Omental fat pad (tissue), 4 donors: ENCODE data around the gene DPP6. TPM values are rescaled to one million over a fixed set of nuclear protein-coding genes. Genes with fewer than 3 reads are reported as not detected.

ENCODE experiments used
- ATAC-seq: fragments of 150-250 bp; one replicate; pipeline ENCODE4 v1.9.1; 2016; ENCODE audit warnings: mild to moderate bottlenecking, moderate library complexity; ENCODE audit not compliant: low FRiP score
- DNase-seq: peaks from one replicate; pipeline ENCODE4 v3.0.0-alpha.2; 2019; ENCODE audit warnings: low spot score
- total RNA-seq, 4 donors: library from RNA; depleted of rRNA; stranded (reverse); fragments of >200 nt; gene quantifications; one replicate each; pipeline ENCODE4 v1.1.0, GENCODE V29; 2016
- TF ChIP-seq, protein P1 (sequence below), 3 donors: fragments of 450-650 bp; IDR thresholded peaks; one replicate each; pipeline ENCODE4 v1.5.1; 2016 to 2017; ENCODE audit warnings: antibody characterized with exemption in 3 of 3, mild to moderate bottlenecking in 3 of 3, moderate library complexity in 2 of 3

Gene DPP6
- total RNA-seq, 4 donors from 2014 or later, result 0.13 to 1.8 (median 1.3) TPM

DNA sequence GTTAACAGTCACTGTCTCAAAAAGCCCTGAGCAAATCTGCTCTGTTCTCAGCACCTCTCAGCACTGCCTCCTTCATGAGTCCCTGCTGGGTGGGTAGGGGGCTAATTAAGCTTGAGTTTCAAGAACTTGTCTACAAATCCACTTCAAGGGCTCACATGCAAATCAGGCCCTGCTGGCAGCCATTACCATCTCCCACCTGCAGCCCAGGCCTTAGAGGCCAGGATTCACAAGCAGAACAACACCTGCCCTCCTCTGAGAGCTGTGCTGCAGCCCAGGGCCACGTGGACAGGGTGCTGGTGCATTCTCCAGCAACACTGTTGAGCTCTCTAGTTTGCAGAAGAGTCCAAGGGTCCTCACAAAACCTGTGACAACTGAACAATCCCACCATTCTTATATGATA lies 119.2 kb downstream of the DPP6 start:
- no peak for ATAC-seq
- DNase-seq, result no peak
- TF ChIP-seq, protein P1, sequence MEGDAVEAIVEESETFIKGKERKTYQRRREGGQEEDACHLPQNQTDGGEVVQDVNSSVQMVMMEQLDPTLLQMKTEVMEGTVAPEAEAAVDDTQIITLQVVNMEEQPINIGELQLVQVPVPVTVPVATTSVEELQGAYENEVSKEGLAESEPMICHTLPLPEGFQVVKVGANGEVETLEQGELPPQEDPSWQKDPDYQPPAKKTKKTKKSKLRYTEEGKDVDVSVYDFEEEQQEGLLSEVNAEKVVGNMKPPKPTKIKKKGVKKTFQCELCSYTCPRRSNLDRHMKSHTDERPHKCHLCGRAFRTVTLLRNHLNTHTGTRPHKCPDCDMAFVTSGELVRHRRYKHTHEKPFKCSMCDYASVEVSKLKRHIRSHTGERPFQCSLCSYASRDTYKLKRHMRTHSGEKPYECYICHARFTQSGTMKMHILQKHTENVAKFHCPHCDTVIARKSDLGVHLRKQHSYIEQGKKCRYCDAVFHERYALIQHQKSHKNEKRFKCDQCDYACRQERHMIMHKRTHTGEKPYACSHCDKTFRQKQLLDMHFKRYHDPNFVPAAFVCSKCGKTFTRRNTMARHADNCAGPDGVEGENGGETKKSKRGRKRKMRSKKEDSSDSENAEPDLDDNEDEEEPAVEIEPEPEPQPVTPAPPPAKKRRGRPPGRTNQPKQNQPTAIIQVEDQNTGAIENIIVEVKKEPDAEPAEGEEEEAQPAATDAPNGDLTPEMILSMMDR (IDR thresholded peaks at IDR 0.05), result no peak

DNA sequence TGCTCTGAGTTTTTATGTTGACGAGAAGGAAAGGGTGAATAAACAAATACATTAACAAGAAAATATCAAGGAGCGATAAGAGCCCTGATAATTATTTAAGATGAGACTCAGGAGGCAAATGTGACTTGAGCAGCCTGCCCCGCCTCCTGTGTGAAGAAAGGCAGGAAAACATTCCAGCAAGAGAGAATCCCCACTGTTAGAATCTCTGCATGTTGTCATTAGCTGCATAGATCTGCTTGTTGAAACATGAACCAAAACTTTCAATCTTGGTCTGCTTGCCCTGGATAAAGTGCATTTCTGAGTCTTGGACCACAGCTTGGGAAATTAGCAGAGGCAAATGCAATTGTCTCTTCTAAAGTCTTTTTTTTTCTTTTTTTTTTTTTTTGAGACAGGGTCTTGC lies 120.0 kb downstream of the DPP6 start:
- no peak for DNase-seq
- no peak for ATAC-seq
- TF ChIP-seq, protein P1 (IDR thresholded peaks at IDR 0.05), result no peak

DNA sequence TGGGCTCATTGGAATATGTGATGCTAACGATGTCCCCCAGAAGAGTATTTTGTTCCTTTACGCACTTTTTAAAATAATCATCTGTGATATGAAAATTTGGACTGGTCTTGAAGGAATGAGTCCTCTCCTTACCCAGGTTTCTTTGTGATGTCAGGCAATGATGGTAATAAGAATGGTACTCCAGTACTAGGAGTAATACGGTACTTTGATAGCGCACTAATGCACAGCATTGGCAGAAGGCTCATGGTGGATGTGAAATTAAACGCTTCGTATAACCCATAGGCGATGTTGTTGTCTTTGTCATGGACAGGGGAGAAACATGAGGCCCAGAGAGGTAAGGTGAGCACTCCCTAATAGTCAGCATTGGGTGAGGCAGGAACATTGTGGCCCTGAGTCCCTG lies 125.4 kb downstream of the DPP6 start:
- TF ChIP-seq, protein P1 (IDR thresholded peaks at IDR 0.05), result no peak
- ATAC-seq (no peak), DNase-seq (no peak)

DNA sequence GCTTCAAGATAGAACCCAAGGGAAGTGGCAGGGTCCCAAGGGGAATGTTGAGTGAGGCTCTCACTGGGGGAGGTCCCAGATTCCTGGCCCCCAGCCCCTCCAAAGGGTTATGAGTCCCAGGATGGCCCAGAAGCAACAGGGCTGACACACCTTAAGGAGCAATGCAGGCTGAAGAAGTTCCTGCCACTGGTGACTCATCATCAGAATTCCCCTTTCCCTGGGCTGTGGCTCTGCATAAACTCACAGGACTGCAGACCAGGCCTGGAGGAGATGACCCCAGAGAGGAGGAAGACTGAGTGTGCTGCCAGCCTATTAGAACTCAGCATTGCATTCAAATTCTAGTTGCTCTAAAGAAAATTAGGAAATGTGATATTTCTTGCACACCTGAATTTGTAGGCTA lies 126.7 kb downstream of the DPP6 start:
- TF ChIP-seq, protein P1 (IDR thresholded peaks at IDR 0.05), result no peak
- no peak for ATAC-seq

DNA sequence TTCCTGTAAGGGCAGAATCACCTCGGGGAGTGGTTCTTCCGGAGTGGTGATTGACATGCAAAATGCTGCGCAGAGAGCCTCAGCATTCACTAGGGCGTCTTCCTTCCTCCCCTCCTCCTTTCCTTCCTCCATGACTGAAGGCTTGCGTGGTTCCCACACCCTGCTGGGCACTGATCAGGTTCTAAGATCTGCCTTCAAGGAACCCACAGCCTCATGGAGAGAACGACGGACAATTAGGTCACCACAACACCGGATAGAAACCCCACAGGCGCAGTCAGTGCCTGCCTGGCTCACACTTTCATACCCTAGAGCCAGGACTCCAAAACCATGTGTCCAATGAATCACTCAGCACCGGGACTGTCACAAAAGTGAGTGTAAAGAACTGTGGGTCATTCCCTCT lies 131.3 kb downstream of the DPP6 start:
- no peak for DNase-seq
- TF ChIP-seq, protein P1 (IDR thresholded peaks at IDR 0.05), result no peak
- ATAC-seq, result no peak

More for the DNA sequence above, 126.7 kb downstream of the DPP6 start:
- no peak for DNase-seq

DNA sequence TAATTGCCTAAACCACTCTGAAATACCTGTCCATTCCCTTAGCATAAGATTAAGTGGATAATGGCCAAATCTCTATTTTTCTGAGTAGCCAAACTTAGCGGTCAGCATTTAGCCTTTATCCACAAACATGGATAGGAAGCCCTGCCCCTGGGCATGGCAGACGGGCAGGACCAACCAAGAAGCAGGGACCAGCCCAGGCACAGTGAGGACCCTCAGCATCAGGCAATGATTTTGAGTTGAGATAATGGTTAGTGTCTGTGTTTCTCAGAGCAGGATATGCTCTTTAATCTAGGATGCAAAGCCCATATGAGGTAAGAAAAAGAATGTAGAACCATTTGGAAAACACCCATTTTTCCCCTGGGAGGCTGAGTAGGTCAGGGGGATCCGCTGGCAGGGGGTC lies 131.7 kb downstream of the DPP6 start:
- TF ChIP-seq, protein P1 (IDR thresholded peaks at IDR 0.05), result no peak
- DNase-seq, result no peak
- no peak for ATAC-seq

DNA sequence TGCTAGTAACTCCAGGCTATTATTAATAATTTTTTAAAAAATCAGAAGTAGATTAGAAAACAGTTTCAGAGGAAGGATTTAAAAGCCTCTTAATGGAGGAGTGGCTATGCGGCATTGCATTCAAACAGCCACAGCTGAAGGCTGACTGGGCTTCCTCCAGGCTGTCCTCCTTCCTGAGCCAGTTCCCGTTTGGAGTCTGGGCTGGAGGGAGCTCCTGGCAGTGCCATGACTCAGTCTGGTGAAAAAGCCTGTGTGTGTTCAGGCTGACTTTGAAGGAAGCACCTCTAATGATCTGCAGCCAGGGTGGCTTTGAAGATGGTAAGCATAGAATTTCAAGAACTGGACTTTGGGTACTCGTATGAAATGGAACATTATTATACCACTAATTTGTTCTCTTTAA lies 134.6 kb downstream of the DPP6 start:
- ATAC-seq (no peak), DNase-seq (no peak)
- TF ChIP-seq, protein P1 (IDR thresholded peaks at IDR 0.05), result no peak
